H1 (cell line): ENCODE results near the gene METTL21C. TPM values are rescaled to one million over a fixed set of nuclear protein-coding genes. Genes with fewer than 3 reads are reported as not detected.

Experiments
- CTBP2 ChIP-seq: IDR thresholded peaks from 2 replicates; pipeline ENCODE4 v1.7.0; 2011; ENCODE audit warnings: borderline replicate concordance, mild to moderate bottlenecking, moderate library complexity, mixed read lengths, low read length; ENCODE audit not compliant: insufficient read depth, insufficient read length
- E2F6 ChIP-seq: IDR thresholded peaks from 2 replicates; pipeline ENCODE4 v1.6.1; 2012; ENCODE audit warnings: inconsistent platforms
- SP4 ChIP-seq: IDR thresholded peaks from 2 replicates; pipeline ENCODE4 v1.6.1; 2012; ENCODE audit warnings: low read length, inconsistent platforms
- TEAD4 ChIP-seq: IDR thresholded peaks from 2 replicates; pipeline ENCODE4 v1.6.1; 2012; ENCODE audit warnings: low read depth, low read length, inconsistent platforms, mixed read lengths
- polyA plus RNA-seq, 7 experiments: library from polyadenylated mRNA; depleted of rRNA in 3 of 7; stranded (reverse) in 5 of 7; unstranded in 2 of 7; fragments of >200 nt in 5 of 7; fragments of 200-250 nt in 2 of 7; gene quantifications; 1 replicate in 5 of 7; 2 replicates in 1 of 7; 4 replicates in 1 of 7; pipeline versions ENCODE4 v1.2.1 to v1.2.3, GENCODE V29; 2011 to 2013; ENCODE audit warnings: missing spikeins in 2 of 7, mixed read lengths in 2 of 7
- total RNA-seq: library from RNA; stranded (reverse); fragmentation: NEBNext Ultra II Directional; extraction: Animal tissue kit (Norgen Biotek cat#: 25700); gene quantifications from 2 replicates; pipeline ENCODE4 v1.2.1, GENCODE V29; 2021

The METTL21C gene
- total and polyA plus RNA-seq, 2 of the 8 experiments (the other 6 are each of a cell fraction or from before 2014, with no cell fraction given) = not detected

- TF ChIP-seq E2F6 (no peak), SP4 (no peak), TEAD4 (no peak), CTBP2 (no peak)
Observed at GRCh38 chr13:102642475-102642874, 52.4 kb downstream of the METTL21C start (continued).
